ENCODE results near the gene LHPP.
"Not testable (repeated sequence)": the region's sequence is repeated elsewhere in the genome, so short reads cannot be mapped to it uniquely, and the experiment has no call there.

LHPP gene

DNA sequence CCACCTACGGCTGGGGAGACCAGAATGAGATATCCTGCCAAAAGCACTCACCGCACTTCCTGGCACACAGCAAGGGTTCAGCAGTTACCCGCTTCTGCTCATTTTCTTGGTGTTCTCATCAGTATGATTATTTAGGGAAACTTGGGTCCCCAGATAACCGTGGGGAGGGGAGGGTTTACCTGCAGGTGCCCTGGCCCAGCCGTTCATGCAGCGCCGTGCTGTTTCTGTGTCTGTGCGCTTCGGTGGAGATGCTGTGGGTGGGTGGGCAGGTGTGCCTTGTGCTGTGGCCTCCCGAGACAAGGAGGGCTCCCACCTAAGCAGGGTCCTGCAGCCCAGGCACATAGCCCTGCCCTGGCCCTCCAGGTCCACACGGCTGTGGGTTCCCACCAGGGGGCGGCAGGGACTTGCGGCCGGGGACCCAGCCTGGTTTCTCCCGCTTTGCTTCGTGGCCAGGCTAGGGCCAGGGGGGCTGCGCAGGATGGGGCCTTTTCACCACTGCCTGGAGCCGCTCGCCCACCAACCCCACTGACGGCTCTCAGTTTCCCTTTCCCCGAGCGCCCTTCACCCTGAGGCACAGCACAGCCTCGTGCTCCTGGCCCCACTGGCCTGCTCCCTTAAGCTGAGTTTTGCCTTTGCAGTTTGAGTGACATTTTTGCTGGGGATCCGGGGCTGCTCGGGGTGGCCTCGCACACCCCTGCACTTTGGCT, 78.5 kb downstream of the LHPP start:
- DNase-seq = peak; percentile 9

DNA sequence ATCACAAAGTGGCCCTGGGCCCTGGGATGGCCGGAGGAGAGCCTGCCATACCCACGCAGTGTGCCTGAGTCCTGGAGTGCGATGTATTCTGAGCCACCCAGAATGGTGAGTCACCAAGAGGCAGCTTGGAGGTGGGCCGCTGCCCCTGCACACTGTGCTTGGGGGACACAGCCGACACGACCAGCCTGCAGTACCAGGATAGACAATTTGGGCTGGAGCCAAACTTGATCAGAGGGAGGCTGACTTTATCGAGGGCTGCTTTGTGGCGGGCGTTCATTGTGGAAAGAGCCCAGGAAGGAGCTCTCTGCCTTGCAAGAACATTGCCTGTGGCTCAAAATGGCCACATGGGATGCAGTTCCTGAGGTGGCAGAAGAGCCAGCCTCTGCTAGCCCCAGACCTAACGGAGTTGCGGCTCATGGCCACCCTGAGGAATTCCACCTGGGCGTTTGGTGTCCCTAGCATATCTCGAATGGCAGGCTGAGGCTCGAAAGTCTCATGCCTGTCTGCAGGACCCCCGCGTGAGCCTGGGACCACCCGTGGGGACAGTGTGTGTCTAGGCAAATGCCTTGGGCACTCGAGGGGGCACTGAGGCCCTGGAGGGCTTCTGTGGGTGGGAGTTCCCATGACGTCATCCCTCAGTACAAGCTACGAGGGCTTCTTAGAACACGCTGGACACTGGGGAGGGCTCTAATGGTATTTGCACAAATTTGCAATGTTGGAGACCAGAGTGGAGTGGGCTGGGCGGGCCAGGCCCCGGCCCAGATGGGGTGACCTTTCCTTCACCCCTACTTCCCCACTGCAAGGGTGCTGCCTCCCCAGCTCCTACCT, 79.7 kb downstream of the LHPP start:
- no peak for DNase-seq

DNA sequence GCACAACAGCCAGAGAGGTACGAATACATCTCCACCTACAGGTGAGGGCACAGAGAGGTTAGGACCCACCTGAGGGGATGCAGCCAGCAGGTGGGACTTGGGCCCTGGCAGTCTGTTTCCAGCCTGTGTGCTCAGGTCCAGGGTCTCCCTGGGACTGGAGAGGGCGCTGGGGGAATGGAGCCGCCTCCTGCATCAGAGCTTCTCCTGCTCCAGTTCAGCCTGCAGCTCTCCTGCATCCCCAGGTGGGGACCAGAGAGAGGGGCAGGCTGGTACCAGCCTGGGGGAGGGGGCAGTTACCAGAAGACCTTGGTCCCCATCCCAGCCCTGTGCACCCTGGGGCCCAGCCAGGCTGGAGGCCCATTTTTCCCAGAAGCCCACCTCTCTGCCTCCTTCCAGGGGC, 80.7 kb downstream of the LHPP start:
- DNase-seq = no peak

DNA sequence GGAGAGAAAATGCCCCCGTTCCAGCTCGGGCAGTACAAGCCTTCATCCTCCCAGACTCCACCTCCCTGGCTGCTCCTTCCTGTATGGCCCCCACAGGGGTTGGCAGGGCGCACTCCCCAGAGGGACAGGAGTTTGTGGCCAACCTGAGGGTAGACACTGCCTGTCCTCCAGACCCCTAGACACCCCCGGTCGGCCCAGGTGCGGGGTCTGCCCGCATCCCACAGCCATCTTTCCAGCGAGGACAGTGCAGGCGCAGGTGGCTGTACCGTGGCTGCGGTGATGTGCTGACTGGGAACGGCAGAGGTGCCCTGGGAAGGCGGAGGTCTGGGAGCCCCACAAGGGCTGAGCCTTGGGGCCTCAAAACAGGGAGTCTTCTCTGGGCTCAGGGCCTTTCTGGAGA, 81.5 kb downstream of the LHPP start:
- no peak for DNase-seq

DNA sequence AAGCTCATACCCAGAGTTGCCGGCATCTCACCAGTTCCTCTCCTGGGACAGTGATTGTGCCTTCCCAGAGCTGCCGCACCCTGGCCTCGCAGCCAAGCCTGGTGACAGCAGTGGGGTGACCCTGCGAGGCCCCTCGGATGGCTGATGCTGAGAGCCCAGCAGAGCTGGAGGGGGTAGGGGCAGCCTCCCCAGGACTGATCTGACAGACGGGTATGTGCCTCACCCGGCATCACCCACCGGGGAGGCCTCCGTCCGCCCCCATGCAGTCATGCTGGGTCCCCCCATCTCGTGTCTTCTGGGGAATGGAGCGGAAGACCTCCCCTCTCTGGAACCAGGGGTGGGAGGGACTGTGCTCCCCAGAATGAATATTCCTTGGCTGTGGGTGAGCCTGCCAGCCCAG, 82.3 kb downstream of the LHPP start:
- no peak for DNase-seq

DNA sequence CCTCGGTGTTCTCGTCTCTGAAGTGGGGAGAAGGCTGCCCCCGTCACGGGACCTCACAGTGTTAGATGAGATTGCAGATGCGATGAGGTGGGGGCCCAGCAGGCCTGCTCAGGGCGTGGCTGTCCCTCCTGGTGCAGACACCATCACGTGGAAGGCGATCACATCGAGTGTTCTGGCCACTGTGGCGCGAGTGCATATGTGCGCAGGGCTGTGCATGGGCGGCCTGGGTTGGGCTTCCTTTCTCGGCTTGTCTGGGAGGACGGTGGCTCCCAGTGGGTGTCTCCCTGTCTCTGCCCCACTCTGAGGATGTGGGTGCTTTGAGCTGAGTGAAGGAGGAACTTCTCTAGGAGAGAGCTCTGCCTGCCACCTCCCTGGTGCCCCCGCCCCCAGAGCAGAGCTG, 83.1 kb downstream of the LHPP start:
- DNase-seq = no peak

DNA sequence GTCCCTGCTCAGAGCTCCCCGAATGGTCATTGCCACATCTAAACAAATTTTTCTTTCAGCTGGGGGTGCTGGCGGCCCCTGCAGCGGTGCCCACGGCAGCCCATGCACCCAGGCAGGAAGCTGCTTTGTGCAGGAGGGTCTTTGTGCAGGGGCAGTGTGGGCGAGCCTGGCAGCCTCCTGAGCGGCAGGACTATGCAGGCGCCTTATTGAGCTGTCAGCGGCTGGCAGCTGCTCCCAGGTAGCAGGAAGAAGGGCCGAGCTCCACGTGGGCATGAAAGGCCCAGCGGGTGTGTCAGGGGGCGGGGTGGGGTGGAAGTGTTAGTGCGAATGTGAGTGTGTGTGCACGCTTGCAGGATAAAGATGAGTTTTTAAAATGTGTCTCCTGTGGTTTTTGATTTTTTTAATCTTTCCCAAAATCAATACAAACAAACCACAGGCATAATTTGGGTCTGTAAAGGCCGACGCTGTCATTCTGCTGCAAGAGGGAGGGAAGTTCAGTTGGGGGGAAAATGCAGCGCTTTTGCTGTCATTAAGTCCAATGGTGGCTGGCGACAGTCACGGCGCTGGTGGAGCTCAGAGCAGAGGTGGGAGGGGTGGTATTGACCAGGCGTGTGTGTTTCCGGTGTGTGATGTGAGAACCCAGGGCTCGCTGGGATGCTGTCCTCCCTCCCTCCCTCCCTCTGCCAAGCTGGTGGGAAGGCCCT, 83.9 kb downstream of the LHPP start:
- peak; percentile 89 for DNase-seq

DNA sequence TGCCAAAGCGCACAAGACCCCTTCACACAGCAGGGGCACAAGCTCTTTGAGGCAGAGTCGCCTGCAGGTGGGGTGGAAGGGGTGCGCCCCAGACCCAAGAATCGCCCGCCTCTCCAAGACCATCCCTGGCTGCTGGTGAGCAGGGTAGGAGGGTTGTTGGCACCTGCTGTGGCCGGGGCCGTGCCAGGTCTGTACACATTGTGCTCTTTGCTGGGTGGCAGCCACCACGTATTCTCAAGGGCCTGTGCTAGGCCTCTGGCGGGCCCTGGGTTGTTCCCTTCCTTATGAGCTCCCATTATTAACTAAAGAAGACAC, 84.4 kb downstream of the LHPP start:
- peak; percentile 89 for DNase-seq

DNA sequence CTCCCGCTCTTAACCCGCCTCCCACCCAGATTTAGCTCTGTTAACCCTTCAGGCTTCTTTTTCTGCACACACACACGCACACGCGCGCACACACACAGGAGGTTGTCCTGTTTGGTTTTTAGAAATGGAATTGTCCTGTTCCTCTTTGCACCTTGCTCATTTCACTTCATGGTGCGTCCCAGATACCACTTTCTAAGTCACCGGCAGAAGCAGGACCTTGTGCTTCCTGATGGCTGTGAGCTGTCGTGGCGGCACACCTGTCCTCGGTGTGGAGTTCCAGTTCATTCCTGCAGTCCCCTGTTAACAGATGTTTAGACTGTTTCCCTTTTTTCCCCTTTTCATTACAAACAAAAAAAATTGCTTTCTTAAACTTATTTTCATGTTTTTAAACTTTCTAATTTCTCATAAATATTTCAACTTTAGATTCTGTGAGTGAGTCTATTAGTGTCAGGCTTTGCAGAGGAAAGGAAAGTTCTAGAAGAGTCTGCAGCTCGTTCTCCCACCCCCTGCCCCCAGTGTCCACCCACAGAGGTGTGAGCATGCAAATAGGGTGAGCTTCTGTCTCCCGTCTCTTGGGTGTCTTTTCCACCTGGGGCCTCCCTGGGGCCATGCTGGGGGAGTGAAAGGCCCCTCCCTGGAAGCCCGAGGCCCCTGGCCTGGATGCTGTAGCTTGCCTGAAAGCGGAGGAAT, 85.5 kb downstream of the LHPP start:
- no peak for DNase-seq

DNA sequence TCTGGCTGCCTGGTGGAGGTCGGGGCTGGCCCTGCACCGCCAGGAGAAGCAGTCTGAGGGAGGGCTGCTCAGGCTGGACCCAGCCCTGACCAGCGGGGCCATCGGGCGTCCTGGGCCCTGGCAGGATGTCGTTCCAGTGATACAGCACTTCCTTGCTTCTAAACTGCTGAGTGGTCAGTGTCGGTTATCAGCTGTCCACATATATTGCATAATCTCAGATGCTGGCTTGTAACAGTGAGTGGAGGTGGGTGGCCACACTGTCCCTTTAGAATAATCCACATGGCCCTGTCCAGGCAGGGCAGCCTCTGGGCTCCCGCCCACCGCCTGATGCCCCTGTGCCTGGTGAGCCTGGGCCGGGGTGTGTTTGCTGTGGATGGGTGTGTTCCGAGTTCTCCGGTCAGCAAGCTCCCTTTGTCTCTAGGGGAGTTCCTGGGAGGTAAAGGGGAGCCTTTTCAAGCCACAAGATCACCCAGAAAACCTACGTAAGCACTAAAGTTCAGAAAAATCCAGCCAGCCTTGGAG, 86.1 kb downstream of the LHPP start:
- no peak for DNase-seq

DNA sequence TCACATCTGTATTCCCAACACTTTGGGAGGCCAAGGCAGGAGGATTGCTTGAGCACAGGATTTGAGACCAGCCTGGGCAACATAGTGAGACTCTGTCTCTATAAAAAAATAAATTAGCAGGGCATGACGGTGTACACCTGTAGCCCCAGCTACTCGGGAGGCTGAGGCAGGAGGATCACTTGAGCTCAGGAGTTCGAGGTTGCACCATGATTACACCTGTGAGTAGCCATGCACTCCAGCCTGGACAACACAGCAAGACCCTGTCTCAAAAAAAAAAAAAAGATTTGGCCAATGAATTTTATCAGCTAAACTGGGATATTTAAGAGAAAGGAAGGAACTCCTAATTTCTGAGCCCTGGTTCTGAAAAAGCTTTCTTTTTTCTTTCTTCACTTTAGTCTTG, 87.5 kb downstream of the LHPP start:
- not testable (repeated sequence) for DNase-seq

DNA sequence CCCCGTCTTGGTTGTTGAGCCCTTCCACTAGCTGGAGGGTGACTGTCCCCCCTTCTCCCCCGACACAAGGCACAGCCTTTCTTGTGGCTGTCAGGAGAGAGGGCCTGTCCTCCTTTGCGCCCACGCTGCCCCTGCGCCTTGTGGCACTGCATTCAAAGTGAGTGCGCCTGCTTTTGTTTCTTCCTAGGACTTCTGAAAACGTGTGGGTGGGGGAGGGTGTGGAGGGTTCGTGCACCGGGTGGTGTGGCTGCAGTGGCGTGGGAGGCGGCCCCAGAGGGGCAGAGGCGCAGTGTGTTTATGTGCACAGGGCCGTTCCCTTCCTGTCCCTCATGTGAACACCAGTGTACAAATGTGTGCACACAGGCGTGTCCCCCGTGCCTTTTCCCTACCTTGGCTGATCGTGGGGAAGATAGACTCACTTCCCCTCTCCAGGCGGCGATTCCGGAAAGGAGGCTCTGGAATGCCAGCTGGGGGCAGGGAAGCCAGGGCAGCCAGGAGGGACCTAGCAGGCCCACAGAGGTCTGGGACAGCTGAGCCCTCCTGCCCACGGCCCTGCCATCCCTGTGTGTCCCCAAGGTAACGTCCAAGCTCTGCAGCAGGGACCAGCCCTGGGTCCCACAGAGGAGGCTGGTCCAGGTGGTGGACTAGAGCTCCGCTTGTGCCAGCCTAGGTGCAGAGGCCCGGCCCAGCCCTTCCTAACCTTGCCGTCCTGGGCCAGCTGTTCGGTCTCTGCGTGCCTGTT, 88.8 kb downstream of the LHPP start:
- no peak for DNase-seq

DNA sequence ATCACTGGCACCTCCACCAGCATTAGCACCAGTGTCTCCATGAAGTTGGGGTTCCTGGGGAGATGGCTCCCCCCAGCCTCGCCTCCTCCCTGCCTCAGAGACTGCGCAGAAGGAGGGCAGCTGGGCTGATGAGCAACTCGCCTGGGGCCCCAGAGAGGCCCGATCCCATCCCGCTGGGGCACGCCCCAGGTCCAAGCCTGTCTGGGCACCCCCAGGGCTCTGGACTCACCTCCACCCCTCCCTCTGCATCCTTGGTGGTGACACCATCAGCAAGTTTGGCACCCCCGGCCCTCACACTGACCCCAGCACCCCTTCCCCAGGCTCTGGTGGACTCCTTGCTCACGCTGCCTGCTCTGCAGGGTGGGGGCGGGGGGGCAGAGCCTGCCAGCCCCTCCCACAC, 89.5 kb downstream of the LHPP start:
- no peak for DNase-seq

DNA sequence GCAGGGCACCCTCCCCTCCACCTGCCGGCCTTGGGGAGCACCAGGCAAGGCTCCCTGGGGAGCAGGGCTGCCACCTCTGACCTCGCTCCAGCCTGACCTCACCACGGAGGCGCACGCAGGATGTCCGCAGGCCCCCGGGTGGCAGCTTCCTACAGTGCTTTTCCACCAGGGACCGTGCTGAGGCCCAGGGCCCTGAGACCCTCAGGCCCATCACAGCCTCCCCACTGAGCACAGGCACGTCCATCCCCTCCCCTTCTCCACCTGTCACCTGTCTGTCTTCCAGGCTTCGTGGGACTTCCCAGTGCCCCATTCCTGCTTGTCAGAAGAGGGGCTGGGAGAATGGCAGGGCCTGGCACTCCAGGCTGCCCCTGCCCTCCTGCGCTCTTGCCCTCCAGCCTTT, 90.1 kb downstream of the LHPP start:
- no peak for DNase-seq

DNA sequence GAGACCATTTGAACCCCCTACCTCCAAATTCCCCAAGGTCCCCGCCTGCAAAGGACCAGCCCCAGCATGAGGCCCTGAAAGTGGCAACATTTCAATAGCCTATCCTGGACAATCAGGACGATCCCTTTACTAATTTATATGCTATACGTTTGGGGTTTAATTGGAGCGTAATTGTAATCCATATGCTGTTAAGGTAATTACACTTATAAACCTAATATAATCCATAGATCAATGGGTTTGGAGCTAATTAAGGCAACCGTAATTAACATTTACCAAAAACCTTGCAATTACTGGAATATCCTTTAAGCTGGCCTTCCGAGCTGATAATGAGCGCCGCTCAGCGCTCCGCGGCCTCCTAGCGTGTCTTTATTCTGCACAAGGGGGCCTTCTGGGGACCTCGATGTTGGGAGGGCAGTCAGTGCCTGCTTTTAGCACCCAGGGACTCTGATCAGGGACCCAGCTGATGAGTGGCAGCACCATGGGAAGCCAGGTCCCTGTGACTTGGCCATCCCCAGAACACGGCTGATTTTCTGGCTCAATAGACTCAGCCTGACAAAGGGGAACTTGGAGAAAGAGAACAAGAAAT, 91.2 kb downstream of the LHPP start:
- no peak for DNase-seq

DNA sequence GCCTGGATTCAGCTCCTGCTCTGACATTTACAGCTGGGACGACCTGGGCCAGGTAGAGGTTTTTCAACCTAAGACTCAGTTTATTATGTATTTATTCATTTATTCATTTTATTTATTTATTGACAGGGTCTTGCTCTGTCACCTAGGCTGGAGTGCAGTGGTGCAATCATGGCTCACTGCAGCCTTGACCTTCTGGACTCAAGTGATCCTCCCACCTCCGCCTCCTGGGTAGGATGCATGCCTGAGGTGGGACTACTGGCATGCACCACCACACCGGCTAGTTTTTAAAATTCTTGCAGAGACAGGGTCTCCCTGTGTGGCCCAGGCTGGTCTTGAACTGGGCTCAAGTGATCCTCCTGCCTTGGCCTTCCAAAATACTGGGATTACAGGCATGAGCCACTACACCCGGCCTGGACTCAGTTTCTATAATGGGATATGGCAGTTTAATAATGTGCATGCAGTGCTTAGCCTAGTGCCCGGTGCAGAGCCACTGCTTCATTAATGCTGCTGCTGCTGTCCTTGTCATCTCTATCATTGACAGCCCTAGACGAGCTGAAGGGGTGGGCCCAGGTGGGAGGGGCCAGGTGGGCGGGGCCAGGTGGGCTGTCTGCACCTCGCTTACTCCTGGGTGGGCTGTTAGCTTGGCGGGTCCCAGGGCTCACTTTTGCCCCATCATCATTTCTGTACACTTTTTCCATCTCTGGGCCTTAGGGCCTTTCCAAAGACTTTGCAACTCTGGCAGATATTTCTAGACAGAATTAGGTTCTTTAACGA, 92.6 kb downstream of the LHPP start:
- DNase-seq = no peak

DNA sequence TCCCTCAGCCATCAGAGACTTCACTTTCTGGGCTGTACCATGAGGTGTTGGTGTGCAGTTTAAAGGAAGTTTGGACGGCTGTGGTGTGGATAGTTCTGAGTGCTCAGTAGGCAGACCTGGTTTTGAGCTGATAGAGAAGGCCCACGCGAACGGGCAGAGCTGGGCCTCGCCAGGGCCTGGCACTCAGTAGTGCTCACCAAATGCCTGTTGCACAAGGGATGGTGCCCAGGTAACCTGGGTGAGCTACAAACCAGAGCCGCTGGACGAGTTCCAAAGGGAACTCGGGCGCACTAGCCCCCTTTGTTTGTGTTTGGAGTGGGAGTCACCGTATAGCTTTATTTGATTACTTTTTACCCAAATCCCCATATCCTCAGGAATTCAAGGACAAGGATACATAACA, 95.5 kb downstream of the LHPP start:
- DNase-seq = no peak

DNA sequence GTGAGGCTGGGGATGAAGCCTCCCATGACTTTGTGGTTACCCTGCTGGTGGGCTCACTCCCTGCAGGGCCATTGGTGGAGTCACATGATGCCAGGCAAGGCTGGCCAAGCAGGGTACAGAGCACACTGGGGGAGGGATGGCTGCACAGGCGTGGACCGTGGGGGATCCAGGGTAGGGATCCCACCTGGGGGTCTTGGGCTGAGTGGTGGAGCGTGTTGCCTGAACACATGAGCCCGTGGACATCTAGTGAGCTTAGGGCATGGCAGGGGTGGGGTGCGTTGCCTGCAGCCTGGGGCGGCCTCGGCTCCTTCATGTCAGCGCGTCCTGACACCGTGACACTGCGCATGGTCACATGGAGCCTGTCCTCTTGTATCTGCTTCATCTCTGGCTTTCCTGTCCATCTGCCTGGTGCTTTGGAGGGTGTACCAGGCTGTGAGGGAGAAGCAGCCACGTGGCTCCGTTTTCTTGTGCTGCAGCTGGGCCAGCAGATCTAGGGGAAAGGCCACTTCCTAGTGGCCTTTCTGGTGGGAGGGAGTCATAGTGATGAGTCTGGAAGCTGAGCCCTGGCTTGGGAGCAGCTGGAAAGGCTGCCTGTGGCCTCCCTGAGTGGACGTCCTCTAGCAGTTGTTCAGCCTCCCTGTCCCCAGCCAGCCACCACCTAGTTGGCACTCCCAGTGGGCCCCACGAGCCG, 96.2 kb downstream of the LHPP start:
- DNase-seq = no peak

DNA sequence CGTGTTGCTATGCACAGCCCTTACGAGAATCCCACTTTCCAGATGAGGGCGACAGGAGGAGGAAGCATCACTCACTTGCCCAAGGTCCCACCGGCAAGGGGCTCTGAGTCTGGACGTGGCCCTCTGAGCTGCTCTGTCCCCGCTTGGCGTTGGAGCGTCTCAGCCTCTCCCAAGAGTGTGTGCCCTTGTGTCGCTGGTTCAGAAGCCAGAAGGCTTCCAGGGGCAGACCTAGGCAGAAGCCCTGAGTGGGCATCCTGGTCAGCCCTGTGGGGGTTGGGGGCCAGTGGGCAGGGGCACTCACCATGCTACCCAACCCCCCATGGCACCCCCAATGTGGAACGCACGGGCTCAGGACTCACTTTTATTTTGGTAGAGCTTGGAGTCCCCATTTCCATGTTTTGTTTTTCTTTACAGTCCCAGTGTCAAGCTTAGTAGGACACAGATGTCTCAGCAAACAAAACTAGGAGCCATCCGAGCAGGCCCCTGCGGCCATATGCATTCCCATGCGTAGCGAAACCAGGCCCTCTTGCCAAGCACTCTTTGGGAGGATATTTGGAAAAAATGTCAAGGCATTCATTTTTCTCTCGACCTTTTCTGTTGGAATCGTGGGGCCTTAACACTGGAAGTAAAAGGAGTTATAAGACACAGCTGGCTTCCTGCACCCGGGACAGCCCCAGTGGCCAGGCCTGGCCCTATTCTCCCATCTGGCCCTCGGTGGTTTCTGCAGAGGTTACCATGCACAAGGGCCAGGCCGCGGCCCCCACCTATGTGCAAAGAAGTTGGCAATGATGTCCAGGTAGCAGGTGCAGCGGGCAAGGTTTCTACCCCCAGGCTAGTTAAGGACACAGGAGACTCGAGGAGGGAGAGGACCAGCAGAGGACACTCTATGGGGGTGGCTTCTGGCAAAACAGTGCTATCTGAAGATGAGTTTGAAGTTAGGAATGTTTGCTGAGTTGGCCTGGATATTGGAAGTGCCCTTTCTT, 97.0 kb downstream of the LHPP start:
- DNase-seq = no peak

All from NCI-H1092 treated with DMSO at 0.1 percent for 48 hours (cell line).